Dermis blood vessel endothelial cell (primary cell): ENCODE results near the gene HGFAC. TPM values are rescaled to one million over a fixed set of nuclear protein-coding genes. Genes with fewer than 3 reads are reported as not detected.
"Not testable (repeated sequence)": the region's sequence is repeated elsewhere in the genome, so short reads cannot be mapped to it uniquely, and the experiment has no call there.

Experiments
- DNase-seq: peaks from one replicate; pipeline ENCODE4 v3.0.0; 2010
- total RNA-seq: library from RNA; depleted of rRNA; stranded (reverse); fragments of >200 nt; gene quantifications from 2 replicates; pipeline ENCODE4 v1.2.3, GENCODE V29; 2014

HGFAC gene
- total RNA-seq, 1 donor from 2014 or later = 0.51 TPM

DNA sequence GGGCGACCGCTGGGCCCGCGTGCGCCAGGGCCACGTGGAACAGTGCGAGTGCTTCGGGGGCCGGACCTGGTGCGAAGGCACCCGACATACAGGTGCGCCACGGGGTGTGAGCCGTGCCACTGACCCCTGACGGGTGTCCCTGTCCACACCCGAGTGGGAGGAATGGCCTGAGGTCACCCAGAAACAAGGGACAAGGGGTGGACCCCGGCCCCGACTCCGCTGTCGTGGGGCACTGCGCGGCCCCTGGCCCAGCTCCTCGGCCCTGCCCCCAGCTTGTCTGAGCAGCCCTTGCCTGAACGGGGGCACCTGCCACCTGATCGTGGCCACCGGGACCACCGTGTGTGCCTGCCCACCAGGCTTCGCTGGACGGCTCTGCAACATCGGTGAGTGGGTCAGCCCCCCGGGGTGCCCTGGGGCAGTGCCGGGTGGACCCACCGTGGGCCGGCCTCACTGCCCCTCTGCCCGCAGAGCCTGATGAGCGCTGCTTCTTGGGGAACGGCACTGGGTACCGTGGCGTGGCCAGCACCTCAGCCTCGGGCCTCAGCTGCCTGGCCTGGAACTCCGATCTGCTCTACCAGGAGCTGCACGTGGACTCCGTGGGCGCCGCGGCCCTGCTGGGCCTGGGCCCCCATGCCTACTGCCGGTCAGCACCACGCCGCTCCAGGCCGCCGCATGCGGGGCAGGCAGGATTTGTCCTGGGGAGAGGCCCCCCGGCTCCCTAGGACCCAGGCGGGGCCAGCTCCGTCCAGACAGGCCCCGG lies 2.8 kb downstream of the HGFAC start:
- DNase-seq = no peak

DNA sequence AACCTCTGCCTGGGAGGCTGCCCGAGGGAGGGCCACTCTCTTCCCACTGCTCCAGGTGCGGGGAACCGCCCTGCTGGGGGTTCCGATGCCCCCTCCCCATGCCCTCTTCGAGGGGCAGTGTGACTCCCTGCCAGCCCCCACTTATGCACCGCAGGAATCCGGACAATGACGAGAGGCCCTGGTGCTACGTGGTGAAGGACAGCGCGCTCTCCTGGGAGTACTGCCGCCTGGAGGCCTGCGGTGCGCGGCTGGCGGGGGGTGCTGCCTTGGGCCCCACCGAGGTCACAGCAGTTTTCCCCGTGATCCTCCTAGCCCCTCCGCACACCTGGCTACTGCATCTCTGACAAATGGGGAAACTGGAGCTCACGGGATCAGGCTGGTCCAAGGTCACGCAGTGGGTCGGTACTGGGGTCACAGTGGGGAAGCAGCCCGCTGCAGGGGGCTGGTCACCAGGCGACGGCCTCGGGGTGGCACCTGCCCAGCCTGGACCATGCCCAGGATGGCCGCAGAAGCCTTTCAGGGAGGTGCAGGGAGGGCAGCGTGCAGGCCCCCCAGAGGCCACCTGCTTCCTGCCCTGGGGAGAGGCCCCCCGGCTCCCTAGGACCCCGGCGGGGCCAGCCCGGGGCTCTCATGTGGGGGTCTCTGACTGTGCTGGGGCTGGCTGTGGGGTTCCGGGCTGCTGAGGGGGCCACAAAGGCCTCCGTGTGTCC lies 3.5 kb downstream of the HGFAC start:
- no peak for DNase-seq

DNA sequence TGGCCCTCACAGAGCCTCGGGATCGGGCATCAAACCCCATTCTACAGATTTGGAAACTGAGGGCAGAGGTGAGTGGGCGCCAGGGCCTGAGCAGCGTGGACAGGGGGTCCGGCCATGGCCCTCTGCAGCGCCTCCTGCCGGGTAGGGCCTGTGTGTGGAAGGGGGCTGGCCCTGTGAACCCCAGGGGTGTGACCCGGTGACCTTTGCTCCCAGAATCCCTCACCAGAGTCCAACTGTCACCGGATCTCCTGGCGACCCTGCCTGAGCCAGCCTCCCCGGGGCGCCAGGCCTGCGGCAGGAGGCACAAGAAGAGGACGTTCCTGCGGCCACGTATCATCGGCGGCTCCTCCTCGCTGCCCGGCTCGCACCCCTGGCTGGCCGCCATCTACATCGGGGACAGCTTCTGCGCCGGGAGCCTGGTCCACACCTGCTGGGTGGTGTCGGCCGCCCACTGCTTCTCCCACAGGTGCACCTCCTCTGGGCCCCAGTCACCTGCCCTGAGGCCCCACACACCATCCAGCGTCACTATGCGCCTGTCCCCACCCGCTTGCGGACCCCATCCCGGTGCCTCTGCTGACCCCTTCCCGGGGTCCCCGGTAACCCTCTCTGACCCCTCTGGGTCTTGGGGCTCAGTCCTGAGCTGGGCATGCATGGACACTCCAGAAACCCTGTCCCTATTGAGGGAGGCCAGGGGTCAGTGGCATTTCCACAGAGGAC lies 4.2 kb downstream of the HGFAC start:
- DNase-seq = no peak

DNA sequence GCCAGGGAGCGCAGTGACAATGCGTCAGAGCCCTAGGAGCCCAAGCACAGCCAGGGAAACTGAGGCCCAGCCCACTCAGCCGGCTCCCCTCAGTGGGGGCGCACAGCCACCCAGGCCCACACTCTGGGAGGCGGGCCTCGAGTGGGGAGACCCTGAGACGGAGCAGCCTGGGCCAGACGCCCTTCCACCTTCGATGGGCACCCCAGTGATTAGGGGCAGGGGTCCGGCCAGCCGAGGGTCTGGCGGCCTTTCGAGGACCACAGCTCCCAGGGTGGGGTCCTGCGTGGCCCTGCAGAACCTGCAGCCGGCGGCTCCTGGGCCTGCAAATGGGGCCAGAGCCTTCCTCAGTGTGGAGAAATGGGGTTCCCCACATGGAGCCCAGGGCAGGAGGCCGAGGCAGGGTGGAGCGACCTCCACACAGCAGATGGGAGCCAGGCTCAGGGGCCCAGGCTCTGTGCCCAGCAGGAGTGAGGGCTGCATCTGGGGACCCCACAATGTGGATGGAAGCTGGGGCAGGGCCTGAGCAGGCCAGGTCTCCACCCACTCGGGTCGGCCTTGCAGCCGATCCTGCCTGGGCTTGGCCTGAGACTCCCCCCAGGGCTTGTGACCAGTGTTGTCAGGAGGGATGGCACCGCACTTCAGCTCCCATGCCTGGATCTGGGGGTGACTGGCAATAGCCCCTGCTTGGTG lies 5.0 kb downstream of the HGFAC start:
- DNase-seq = no peak

DNA sequence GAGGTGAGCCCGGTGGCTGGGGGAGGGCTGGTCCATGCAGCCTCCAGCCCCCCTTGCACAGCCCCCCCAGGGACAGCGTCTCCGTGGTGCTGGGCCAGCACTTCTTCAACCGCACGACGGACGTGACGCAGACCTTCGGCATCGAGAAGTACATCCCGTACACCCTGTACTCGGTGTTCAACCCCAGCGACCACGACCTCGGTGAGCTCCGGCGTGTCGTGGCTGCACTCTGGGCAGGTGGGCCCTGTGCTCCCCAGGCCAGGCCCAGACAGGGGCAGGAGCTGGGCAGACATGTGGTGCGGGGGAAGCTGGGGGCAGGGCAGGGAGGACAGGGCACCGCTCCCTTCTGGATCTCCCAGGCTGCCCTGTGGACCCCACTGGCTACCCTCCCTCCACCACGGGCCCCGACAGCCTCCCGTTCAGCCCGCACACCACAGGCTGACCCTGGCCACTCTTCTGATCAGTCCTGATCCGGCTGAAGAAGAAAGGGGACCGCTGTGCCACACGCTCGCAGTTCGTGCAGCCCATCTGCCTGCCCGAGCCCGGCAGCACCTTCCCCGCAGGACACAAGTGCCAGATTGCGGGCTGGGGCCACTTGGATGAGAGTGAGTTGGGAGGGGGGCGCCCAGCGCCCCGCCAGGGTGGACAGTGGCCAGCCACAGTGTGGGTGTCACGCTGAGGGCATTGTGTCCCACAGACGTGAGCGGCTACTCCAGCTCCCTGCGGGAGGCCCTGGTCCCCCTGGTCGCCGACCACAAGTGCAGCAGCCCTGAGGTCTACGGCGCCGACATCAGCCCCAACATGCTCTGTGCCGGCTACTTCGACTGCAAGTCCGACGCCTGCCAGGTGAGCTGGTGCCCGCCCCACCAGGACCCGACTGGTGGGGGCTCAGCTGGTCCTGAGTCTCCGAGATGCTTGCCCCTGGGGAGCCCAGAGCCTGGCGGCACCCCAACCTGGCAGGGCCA lies 5.9 kb downstream of the HGFAC start:
- DNase-seq = no peak

DNA sequence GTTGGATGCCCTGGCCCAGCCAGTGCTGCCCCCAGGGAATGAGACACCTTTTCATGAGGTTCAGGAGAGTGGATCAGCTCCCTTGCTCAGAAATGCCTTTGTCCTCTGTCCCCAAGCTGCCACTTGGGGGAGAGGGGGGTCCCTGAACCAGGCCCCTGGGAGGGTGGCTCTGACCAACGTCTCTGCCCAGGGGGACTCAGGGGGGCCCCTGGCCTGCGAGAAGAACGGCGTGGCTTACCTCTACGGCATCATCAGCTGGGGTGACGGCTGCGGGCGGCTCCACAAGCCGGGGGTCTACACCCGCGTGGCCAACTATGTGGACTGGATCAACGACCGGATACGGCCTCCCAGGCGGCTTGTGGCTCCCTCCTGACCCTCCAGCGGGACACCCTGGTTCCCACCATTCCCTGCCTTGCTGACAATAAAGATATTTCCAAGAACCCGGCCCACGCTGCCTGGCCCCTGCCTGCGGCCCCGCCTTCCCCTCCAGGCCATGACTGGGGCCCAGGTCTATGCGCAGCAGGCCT lies 7.3 kb downstream of the HGFAC start:
- DNase-seq = no peak

DNA sequence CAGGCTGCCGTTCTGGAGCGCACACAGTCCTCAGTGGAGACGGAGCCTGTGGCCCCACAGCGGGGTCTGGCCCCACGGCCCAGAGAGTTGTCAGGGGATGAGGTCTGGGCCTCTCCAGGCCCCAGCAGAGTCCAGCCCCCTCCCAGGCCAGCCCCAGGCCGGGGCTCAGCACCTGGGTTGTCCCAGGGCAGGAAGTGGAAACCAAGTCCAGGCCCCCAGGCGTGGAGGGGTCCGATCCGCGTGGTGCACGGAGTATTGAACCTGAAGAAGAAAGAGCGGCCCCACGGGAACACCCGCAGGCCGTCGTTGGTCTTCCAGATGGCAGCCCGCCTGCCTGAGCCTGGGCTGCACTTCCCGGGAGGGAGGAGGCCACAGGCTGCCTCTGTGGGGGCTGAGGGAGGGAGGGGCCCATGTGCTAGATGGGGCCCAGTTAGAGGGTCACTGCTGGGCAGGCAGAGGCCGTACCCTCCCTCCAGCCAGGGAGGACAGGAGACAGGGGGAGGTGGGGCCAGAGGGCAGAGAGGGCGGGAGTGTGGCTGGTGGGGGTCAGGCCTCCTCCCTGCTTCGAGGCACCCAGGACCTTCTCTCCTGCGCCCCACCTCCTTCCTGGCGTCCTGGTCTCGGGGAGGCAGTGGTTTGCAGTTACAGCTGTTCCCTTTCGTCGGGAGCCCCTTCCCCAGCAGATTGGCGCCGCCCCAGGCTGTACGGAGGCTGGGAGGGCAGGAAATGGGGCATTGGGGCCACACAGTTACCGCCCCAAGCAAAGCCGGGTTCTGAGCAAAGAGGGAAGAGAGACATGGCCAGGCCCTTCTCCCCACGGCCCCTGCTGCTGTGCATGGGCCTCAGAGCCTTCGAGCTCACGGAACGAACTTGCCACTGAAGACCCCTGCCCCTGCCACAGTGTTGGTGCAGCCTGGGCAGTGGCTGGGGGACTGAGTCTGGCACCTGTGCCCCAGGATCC lies 8.1 kb downstream of the HGFAC start:
- DNase-seq = no peak

DNA sequence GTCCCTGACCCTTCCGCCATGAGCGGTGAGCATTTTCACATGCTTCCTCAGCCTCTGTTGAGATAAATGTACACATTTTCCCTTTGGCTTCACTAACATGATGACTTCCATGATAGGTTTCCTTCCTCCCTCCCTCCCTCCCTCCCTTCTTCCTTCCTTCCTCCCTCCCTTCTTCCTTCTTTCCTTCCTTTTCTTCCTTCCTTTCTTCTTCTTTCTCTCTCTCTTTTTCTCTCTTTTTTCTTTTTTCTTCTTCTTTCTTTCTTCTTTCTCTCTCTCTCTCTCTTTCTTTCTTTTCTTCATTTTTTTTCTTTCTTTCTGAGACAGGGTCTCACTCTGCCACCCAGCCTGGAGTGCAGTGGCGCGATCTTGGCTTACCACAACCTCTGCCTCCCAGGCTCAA lies 8.9 kb downstream of the HGFAC start:
- DNase-seq = no peak

DNA sequence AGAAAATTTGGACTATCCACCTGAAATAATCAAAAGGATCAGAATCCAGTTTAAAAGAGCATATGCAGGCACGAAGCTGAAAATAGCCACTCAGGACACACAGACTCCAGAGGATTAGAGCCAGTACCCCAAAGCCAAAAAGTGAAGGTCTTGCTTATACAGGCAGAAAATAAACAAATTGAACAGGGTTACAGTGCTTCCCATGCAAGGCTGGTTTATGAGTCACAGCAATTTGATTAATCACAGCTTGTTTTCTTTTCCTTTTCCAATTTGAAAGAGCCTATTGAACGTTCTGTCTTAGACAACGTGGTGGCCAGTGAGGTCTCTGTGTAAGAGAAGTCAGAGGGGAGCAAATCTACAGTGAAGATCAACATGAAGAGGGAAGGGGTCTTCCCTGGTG lies 10.2 kb downstream of the HGFAC start:
- DNase-seq = peak; percentile 48

DNA sequence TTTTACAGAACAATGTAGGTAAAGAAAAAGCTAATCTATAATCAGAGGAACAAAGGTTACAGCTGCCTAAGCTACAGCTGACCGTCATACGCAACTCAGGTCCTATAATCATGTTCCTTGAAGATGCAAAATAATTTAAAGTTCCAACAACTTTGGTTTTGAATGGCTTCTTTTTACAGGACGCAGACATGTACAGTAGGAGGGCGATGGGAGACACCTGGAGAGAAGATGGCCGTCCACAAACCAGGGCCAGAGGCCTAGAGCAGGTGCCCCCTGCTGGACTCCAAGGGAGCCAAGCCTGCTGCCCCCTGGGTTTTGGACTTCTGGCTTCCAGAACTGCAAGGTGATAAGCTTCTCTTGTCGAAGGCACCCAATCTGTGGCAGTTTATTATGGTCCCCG lies 10.6 kb downstream of the HGFAC start:
- DNase-seq = peak; percentile 46

DNA sequence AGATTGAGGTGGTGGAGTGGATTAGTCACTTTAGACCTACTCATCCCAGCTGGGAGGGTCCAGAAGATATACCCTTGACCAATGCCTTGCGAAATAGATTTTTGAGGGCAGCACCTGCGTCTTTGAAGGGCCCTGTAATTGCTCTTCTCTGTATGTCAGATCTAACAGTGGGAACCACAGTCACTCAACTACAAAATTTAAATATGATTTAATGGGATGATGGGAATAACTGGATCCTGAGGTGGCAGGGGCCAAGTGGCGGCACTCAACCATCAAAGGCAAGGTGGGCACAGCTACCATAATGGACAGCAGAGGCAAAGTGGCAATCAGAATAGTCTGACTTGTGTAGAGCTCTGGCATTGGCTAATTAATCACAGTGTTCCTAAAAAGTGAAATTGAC lies 13.8 kb downstream of the HGFAC start:
- DNase-seq = not testable (repeated sequence)

DNA sequence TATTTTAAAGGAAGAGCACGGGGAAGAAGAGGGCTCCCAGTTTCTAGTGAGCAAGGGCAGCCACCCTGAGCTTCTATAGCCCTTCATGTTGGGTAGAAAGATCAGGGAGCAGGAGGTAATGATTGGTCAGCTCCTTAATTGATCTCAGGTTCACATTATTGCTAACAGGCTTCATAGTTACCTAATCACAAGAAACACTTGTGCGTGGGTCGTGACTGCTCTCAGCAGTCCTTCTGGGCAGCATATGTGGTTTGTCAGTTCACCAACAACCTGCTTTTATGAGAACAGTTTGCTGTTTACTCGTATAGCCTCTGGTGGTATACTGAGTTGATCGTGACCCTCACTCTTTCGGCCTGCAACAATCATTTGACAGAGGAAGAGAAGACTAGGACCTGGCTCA lies 16.6 kb downstream of the HGFAC start:
- no peak for DNase-seq

DNA sequence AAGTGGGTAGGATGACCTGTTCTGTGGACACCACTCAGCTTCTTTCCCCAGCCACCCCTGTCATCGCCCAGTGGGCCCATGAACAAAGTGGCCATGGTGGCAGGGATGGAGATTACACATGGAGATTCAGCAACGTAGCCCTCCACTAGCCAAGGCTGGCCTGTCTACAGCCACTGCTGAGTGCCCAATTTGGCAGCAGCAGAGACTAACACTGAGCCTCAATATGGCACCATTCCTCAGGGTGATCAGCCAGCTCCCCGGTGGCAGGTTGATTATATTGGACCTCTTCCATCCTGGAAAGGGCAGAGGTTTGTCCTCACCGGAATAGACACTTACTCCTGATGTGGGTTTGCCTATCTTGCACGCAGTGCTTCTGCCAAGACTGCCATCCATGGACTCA lies 17.4 kb downstream of the HGFAC start:
- not testable (repeated sequence) for DNase-seq

DNA sequence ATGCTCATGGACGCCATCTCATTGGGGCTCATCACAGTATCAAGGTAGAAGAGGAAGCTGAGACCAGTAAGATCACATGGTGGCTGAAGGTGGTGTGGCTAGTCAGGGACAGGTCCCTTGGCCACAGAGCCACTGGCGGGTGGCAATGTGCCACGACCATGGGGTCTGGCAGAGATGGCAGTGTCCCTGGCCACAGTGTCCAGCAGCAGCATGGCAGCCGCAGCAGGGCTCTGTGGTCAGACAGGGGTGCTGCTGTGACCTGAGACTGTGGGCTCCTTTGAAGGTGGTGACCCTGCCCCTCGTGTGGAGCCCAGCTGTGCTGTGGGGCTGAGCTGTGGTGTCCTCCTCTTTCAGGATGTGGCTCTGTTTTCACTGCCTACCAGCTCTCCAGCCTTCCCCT lies 19.2 kb downstream of the HGFAC start:
- DNase-seq = no peak

DNA sequence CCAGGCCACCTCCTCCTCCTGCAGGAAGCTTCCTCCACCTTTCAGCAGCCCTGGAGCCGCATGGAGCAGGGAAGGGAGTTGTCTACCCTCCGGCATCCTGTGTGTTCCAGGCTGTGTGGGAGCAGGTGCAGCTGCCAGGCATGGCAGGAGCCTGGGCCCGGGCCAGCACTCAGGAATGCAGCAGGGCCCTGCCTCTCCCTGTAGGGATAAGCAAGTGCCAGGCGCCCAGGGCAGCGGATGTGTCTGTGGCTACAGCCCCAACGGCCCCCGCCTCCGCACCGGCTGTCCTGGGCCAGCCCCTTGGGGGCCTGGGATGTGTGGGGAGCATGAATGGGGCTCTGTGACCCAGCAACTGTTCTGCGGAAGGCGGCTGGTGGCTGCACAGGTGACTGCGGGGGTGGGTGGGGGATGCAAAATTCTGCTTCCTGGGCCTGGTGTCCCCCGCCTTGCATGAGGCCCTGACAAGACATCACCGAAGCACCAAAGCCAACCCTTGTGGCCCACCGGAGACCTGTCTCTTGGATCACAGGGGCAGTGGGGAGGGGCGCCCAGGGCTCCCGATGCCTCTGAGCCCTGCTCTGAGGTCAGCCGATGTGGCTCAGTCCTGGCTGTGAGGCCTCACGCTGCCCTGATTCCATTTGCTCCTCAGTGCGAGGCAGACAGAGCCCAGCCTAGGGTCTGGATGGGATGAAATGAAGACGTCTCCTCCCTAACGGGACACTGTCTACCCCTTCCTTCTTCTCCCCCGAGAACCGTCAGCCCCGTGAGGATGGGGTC lies 19.9 kb downstream of the HGFAC start:
- no peak for DNase-seq

DNA sequence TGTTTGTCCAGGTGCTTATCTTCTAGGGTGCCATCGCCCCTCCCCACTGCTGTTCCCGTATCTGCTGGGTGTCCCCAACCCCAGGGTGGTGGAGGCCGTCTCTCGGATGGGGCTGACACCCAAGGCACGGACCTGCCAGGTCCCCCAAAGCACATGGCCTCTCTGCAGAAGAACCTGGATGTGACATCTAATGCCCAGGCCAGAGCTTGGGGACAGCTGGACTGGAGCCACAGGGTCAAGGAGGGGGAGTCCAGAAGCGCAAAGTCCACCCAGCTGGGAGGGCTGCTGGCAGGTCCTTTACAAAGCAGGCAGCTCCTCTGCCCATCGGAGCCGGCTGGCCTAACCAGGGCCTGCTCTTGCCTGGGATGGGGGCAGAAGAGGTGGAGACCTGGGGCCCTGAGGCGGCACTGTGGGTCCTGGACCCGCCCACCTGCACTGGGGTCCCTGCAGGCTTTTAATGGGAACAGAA lies 20.6 kb downstream of the HGFAC start:
- no peak for DNase-seq

DNA sequence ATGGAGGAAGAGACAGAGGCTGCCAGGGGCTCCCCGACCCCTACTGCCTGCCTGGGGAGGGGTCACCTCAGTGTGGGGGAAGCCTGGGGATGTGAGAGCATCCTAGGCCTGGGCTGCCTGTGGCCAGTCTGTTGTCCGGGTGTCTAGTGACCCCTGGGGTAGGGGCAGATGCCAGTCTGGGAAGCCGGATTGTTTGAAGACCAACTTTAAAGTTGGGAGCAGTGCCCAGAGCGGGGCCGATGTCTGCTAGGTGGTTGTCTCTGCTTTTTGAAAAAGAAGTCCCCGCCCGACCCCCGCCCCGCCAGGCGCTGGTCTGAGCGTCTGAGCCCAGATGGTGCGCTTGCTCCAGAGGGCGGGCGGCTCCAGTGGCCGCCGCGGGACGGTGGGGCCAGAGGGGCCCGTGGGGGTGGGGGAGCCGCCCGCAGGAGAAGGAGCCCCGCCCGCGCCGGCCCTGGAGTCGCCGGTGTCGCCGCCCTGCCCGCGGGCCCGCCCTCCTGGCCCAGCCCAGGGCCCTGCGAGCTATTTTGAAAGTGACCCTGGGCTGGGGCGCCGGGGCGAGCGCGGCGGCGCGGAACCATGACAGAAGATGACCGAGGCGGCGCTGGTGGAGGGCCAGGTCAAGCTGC lies 21.1 kb downstream of the HGFAC start, which contains the start of gene DOK7:
TSS of gene DOK7 (plus strand) at position 517 of the 626 bp plus-strand sequence. CDS start at position 587, 70 bp downstream.
- no peak for DNase-seq

DNA sequence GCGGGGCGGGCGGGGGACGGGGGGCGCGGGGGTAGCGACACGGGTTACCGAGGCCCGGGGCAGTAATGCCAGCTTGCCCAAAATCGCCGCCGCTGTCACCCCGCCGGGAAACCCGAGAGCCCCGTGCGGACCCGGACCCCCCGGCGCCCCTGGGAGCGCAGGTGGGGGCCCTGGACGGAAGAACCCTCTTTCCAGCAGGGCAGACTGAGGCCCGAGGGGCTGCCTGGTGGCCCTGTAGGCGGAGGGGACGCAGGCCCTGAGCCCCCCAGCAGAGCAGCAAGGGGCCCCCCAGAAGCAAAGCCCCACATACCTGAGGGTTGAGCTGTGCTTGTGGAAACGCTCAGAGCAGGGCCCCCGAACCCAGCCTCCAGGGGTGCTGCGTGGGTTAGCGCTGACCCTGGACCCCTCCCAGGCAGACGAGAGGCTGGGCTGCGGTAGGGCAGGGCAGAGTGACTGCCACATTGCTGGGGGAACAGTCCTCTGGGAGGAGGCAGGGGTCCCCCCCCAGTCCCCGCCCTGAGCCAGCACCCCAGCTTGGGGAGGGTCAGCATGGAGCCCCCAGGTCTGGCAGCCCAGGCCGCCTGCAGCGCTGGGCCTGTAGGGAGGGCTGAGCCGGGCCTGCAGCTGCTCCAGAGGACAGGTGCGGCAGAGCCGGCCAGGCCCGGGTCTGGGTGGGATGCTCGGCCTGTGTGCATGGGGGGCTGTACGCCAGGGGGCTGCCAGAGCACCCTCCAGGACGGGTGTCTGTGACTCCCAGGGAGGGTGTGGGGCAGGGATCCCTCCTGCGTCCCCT lies 22.0 kb downstream of the HGFAC start:
- no peak for DNase-seq
